Lower lobe of right lung (tissue), 2 donors: Measurements from ENCODE around the gene LRRC31. TPM values are rescaled to one million over a fixed set of nuclear protein-coding genes. Genes with fewer than 3 reads are reported as not detected.

Experiments
- ATAC-seq, 2 donors: fragments of 200-7000 bp; cut with Tn5 transposase; one replicate each; pipeline ENCODE4 v1.9.1; 2020 to 2022; ENCODE audit warnings: mild to moderate bottlenecking in 2 of 2, moderate library complexity in 2 of 2
- DNase-seq: peaks from one replicate; pipeline ENCODE4 v3.0.0-alpha.2; 2020
- H3K27ac ChIP-seq: fragments of 200-600 bp; one replicate; pipeline ENCODE4 v1.8.0; 2022
- H3K27me3 ChIP-seq: fragments of 200-600 bp; one replicate; pipeline ENCODE4 v1.8.0; 2022; ENCODE audit warnings: low read depth
- H3K36me3 ChIP-seq: fragments of 200-600 bp; one replicate; pipeline ENCODE4 v1.8.0; 2022; ENCODE audit warnings: mild to moderate bottlenecking
- H3K4me1 ChIP-seq: fragments of 200-600 bp; one replicate; pipeline ENCODE4 v1.8.0; 2022
- H3K4me3 ChIP-seq: fragments of 200-600 bp; one replicate; pipeline ENCODE4 v1.8.0; 2022; ENCODE audit warnings: mild to moderate bottlenecking
- H3K9me3 ChIP-seq: fragments of 200-600 bp; one replicate; pipeline ENCODE4 v1.8.0; 2022
- intact Hi-C: fragments of 100-400 bp; cut with DNase I; formaldehyde crosslinking; loops from one replicate; pipeline ENCODE4 v1.11.0; 2022
- total RNA-seq: library from RNA; stranded (reverse); fragmentation: NEBNext Ultra II Directional; extraction: Animal tissue kit (Norgen Biotek cat#: 25700); gene quantifications from one replicate; pipeline ENCODE4 v1.2.1, GENCODE V29; 2021
- TF ChIP-seq, protein P1 (sequence below): fragments of 200-600 bp; IDR thresholded peaks from one replicate; pipeline ENCODE4 v1.8.0; 2022; ENCODE audit warnings: antibody characterized with exemption, mild to moderate bottlenecking
- donor health status: DM: no; HTN: yes; CAD: no; lungs with severe emphysema.

Gene LRRC31
- total RNA-seq, 1 donor from 2014 or later: 1.1 TPM

DNA sequence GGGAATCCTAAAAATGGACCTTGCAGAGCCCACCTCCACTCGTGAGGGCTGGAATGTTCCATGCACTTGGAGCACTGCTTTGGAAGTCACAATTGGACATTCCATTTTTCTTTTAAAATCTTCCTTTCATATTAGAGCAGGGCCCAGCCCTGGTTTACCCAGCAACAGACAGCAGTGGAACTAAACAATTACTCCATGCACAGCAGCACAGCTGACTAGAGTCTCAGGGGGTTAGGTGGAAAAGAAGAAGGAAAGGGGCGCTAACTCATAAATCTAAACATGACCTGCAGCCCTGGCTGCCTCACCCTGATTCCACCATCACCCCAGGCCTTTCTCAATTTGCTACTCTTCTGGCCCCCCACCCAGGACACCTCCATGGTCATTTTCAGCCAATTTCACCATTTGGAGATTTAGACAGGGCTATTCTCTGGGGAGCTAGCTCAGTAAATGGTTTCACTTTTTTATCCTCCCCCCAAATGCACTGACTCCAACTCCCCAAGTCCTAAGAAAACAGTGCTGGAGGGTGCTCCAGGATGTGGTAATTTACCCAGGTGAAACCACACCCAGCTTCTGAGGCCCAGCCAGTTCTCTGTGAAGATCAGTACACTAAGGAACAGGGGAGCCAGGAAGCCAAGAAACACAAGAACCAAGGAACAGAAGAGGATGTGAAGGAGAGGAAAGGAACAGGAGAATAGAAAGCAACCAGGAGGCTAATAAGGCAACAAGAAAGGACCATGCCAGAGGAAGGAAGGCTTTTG lies 1.6 kb upstream of the LRRC31 start:
- intact Hi-C loops: no loop called here
- Histone ChIP-seq H3K4me3 (no peak overlapping the region), H3K27ac (peak overlapping the region; percentile 19), H3K4me1 (no peaks in the 10 kb centered on the region), H3K27me3 (no peaks in the 10 kb centered on the region), H3K9me3 (no peaks in the 10 kb centered on the region), H3K36me3 (no peaks in the 10 kb centered on the region)
- ATAC-seq (peak; percentile 94 to 95), DNase-seq (peak; percentile 62)
- TF ChIP-seq, protein P1, sequence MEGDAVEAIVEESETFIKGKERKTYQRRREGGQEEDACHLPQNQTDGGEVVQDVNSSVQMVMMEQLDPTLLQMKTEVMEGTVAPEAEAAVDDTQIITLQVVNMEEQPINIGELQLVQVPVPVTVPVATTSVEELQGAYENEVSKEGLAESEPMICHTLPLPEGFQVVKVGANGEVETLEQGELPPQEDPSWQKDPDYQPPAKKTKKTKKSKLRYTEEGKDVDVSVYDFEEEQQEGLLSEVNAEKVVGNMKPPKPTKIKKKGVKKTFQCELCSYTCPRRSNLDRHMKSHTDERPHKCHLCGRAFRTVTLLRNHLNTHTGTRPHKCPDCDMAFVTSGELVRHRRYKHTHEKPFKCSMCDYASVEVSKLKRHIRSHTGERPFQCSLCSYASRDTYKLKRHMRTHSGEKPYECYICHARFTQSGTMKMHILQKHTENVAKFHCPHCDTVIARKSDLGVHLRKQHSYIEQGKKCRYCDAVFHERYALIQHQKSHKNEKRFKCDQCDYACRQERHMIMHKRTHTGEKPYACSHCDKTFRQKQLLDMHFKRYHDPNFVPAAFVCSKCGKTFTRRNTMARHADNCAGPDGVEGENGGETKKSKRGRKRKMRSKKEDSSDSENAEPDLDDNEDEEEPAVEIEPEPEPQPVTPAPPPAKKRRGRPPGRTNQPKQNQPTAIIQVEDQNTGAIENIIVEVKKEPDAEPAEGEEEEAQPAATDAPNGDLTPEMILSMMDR: no peak

DNA sequence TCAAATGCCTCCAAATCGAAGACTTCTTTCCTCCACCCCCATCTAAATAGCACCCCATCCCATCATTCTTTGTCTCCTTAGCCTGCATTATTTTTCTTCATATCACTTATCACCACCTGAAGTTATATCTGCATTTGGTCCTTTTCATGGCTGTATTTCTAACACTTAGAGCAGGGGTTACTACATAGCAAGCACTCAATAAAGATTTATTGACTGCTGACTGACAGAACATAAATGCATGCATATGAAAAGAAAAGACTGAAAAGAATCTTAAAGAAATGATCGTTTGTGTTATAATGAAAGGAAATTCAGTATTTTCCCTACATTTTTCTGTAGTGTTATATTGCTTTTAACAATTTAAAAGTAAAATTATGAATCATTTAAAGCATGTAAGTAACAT lies 1.4 kb downstream of the LRRC31 start:
- ATAC-seq (no peak), DNase-seq (no peak)
- H3K27ac ChIP-seq: no peak overlapping the region
- no peaks in the 10 kb centered on the region for H3K27me3 ChIP-seq
- TF ChIP-seq, protein P1: no peak
- H3K9me3 ChIP-seq: no peaks in the 10 kb centered on the region
- H3K36me3 ChIP-seq: no peaks in the 10 kb centered on the region
- intact Hi-C loops: no loop called here
- H3K4me3 ChIP-seq: no peak overlapping the region
- H3K4me1 ChIP-seq: peaks cover 4% of the 10 kb centered on the region

- no peaks in the 10 kb centered on the region for H3K36me3 ChIP-seq
- ATAC-seq (no peak), DNase-seq (no peak)
- no peaks in the 10 kb centered on the region for H3K9me3 ChIP-seq
- no peaks in the 10 kb centered on the region for H3K27me3 ChIP-seq
- H3K27ac ChIP-seq: no peak overlapping the region
- H3K4me1 ChIP-seq: peaks cover 8% of the 10 kb centered on the region
- TF ChIP-seq, protein P1: no peak
- intact Hi-C loops: no loop called here
- no peak overlapping the region for H3K4me3 ChIP-seq
Observed at GRCh38 chr3:169867584-169868210, 2.0 kb downstream of the LRRC31 start.

GRCh38 chr3:169865176-169865767 lies 4.5 kb downstream of the LRRC31 start:
- intact Hi-C loops: no loop called here
- no peak overlapping the region for H3K27ac ChIP-seq
- DNase-seq: no peak

DNA sequence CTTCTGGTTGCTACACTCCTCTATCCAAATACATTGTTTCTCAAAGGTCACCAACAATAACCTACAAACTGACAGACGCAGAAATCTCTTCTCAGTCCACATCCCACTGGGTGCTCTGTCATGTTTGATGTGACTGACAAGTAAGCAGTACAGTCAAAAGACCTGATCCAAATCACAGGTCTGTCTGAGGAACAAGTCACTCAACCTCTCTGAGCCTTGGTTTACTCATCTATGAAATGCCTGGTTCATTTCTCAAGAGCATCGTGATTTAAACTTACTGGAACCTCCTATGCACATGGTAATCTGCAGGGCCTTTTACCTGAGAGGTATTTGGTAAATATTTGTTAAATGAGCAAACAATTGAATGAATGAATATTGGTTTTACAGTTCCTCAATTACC lies 5.5 kb downstream of the LRRC31 start:
- Histone ChIP-seq H3K9me3 (no peaks in the 10 kb centered on the region), H3K4me3 (no peak overlapping the region), H3K36me3 (no peaks in the 10 kb centered on the region), H3K27ac (no peak overlapping the region), H3K27me3 (no peaks in the 10 kb centered on the region), H3K4me1 (peaks cover 8% of the 10 kb centered on the region)
- ATAC-seq: no peak
- TF ChIP-seq, protein P1: no peak
- DNase-seq: no peak
- intact Hi-C loops: no loop called here

More at GRCh38 chr3:169865176-169865767, 4.5 kb downstream of the LRRC31 start:
- Histone ChIP-seq H3K9me3 (no peaks in the 10 kb centered on the region), H3K4me3 (no peak overlapping the region), H3K4me1 (peaks cover 8% of the 10 kb centered on the region), H3K36me3 (no peaks in the 10 kb centered on the region), H3K27me3 (no peaks in the 10 kb centered on the region)
- ATAC-seq: peak; percentile 54 to 60
- TF ChIP-seq, protein P1: no peak
